Measurements from ENCODE around the gene BTRC.
A peak's percentile ranks its signal among the peaks of the same experiment; 100 is the strongest.

The BTRC gene

GRCh38 chr10:101446947-101447346 lies 93.0 kb downstream of the BTRC start:
- DNase-seq = no peak

- DNase-seq = no peak
Observed at GRCh38 chr10:101447477-101447876, 93.5 kb downstream of the BTRC start.

GRCh38 chr10:101450277-101451080 lies 96.5 kb downstream of the BTRC start:
- DNase-seq = no peak

GRCh38 chr10:101451261-101451660 lies 97.3 kb downstream of the BTRC start:
- no peak for DNase-seq

GRCh38 chr10:101451667-101452069 lies 97.7 kb downstream of the BTRC start:
- DNase-seq = no peak

GRCh38 chr10:101452176-101452575 lies 98.2 kb downstream of the BTRC start:
- no peak for DNase-seq

- DNase-seq = no peak
Observed at GRCh38 chr10:101452593-101452992, 98.6 kb downstream of the BTRC start.

- no peak for DNase-seq
Observed at GRCh38 chr10:101453318-101453717, 99.4 kb downstream of the BTRC start.

GRCh38 chr10:101453791-101454718 lies 100.1 kb downstream of the BTRC start:
- DNase-seq = no peak

GRCh38 chr10:101458869-101459268 lies 104.9 kb downstream of the BTRC start:
- DNase-seq = no peak

- DNase-seq = no peak
Observed at GRCh38 chr10:101464082-101464481, 110.1 kb downstream of the BTRC start.

- no peak for DNase-seq
Observed at GRCh38 chr10:101464599-101464998, 110.6 kb downstream of the BTRC start.

- no peak for DNase-seq
Observed at GRCh38 chr10:101466016-101466912, 112.3 kb downstream of the BTRC start.

- peak; percentile 66 for DNase-seq
Observed at GRCh38 chr10:101467286-101467770, 113.4 kb downstream of the BTRC start.

- DNase-seq = no peak
Observed at GRCh38 chr10:101468159-101468558, 114.2 kb downstream of the BTRC start.

- no peak for DNase-seq
Observed at GRCh38 chr10:101476383-101476782, 122.4 kb downstream of the BTRC start.

GRCh38 chr10:101478956-101479355 lies 125.0 kb downstream of the BTRC start:
- no peak for DNase-seq

GRCh38 chr10:101481256-101481655 lies 127.3 kb downstream of the BTRC start:
- DNase-seq = no peak

GRCh38 chr10:101482568-101482967 lies 128.6 kb downstream of the BTRC start:
- DNase-seq = no peak

GRCh38 chr10:101484175-101484745 lies 130.3 kb downstream of the BTRC start:
- no peak for DNase-seq

- no peak for DNase-seq
Observed at GRCh38 chr10:101485207-101485606, 131.2 kb downstream of the BTRC start.
